ENCODE measurements around the gene DOCK3.
A peak's percentile ranks its signal among the peaks of the same experiment; 100 is the strongest.

DOCK3 gene

DNA sequence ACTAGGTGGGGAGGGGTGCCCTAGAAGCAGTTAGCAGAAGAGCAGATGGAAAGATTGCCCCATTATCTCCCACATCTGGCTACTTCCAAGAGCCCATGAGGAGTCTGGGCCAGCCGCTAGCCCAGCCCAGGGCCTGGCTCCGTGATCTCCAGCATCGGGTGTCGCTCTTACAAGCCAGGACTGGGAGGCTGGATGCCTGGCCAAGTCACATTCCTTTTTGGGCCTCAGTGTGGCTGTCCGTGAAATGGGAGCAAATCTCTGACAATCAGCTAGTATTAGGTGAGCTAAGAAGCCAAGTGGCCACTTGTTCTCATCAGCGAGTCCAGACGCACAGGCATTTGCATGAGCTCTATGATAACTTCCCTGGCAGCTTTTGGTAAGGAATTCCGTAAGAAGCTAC is 23.3 kb upstream of the DOCK3 start:
- H3K27ac ChIP-seq (ENCODE audit: low read length) = no peak overlapping the region
- H3K36me3 ChIP-seq (ENCODE audit: control insufficient read depth, insufficient read depth, low read length) = no peaks in the 10 kb centered on the region
- no peaks in the 10 kb centered on the region for H3K27me3 ChIP-seq (ENCODE audit: control insufficient read depth, insufficient read depth, low read length)
- no peak overlapping the region for H3K4me3 ChIP-seq (ENCODE audit: low read length)
- H3K4me1 ChIP-seq (ENCODE audit: control insufficient read depth, insufficient read depth, low read length) = peaks cover 6% of the 10 kb centered on the region; the same call in 1 of the 2 replicates
- WGBS (ENCODE audit: insufficient coverage, insufficient read length) = no CpG with 5 or more reads among the region's 8 CpGs
- no peak for DNase-seq (ENCODE audit: low read depth, low spot score)
- H3K9me3 ChIP-seq (ENCODE audit: control insufficient read depth, insufficient read depth, low read length) = no peaks in the 10 kb centered on the region

GRCh38 chr3:50651920-50652529 is 22.7 kb upstream of the DOCK3 start:
- whole genome bisulfite sequencing (ENCODE audit: insufficient coverage, insufficient read length) = no CpG with 5 or more reads among the region's 7 CpGs
- Histone ChIP-seq H3K27me3 (ENCODE audit: control insufficient read depth, insufficient read depth, low read length) (no peaks in the 10 kb centered on the region), H3K4me1 (ENCODE audit: control insufficient read depth, insufficient read depth, low read length) (peaks cover 6% of the 10 kb centered on the region; the same call in 1 of the 2 replicates), H3K4me3 (ENCODE audit: low read length) (no peak overlapping the region), H3K27ac (ENCODE audit: low read length) (no peak overlapping the region), H3K36me3 (ENCODE audit: control insufficient read depth, insufficient read depth, low read length) (no peaks in the 10 kb centered on the region), H3K9me3 (ENCODE audit: control insufficient read depth, insufficient read depth, low read length) (no peaks in the 10 kb centered on the region)
- no peak for DNase-seq (ENCODE audit: low read depth, low spot score)

GRCh38 chr3:50652709-50653108 is 22.0 kb upstream of the DOCK3 start:
- Histone ChIP-seq H3K27me3 (ENCODE audit: control insufficient read depth, insufficient read depth, low read length) (no peaks in the 10 kb centered on the region), H3K9me3 (ENCODE audit: control insufficient read depth, insufficient read depth, low read length) (no peaks in the 10 kb centered on the region), H3K27ac (ENCODE audit: low read length) (no peak overlapping the region), H3K36me3 (ENCODE audit: control insufficient read depth, insufficient read depth, low read length) (no peaks in the 10 kb centered on the region), H3K4me1 (ENCODE audit: control insufficient read depth, insufficient read depth, low read length) (peaks cover 6% of the 10 kb centered on the region; the same call in 1 of the 2 replicates), H3K4me3 (ENCODE audit: low read length) (no peak overlapping the region)
- peak; percentile 47 for DNase-seq (ENCODE audit: low read depth, low spot score)
- no CpG with 5 or more reads among the region's 2 CpGs for WGBS (ENCODE audit: insufficient coverage, insufficient read length)

- Histone ChIP-seq H3K9me3 (ENCODE audit: control insufficient read depth, insufficient read depth, low read length) (no peaks in the 10 kb centered on the region), H3K36me3 (ENCODE audit: control insufficient read depth, insufficient read depth, low read length) (no peaks in the 10 kb centered on the region), H3K4me3 (ENCODE audit: low read length) (no peak overlapping the region), H3K27ac (ENCODE audit: low read length) (no peak overlapping the region), H3K27me3 (ENCODE audit: control insufficient read depth, insufficient read depth, low read length) (no peaks in the 10 kb centered on the region), H3K4me1 (ENCODE audit: control insufficient read depth, insufficient read depth, low read length) (peaks cover 6% of the 10 kb centered on the region; the same call in 1 of the 2 replicates)
- no CpG with 5 or more reads among the region's 3 CpGs for WGBS (ENCODE audit: insufficient coverage, insufficient read length)
- no peak for DNase-seq (ENCODE audit: low read depth, low spot score)
These were observed 20.7 kb upstream of the DOCK3 start for GRCh38 chr3:50653937-50654595.

- no peaks in the 10 kb centered on the region for H3K36me3 ChIP-seq (ENCODE audit: control insufficient read depth, insufficient read depth, low read length)
- 0 out of 2 replicates have a peak, but pooled peaks cover 5% of the 10 kb centered on the region for H3K4me1 ChIP-seq (ENCODE audit: control insufficient read depth, insufficient read depth, low read length)
- H3K9me3 ChIP-seq (ENCODE audit: control insufficient read depth, insufficient read depth, low read length) = no peaks in the 10 kb centered on the region
- no peak overlapping the region for H3K27ac ChIP-seq (ENCODE audit: low read length)
- no peaks in the 10 kb centered on the region for H3K27me3 ChIP-seq (ENCODE audit: control insufficient read depth, insufficient read depth, low read length)
- no peak overlapping the region for H3K4me3 ChIP-seq (ENCODE audit: low read length)
- WGBS (ENCODE audit: insufficient coverage, insufficient read length) = no CpG with 5 or more reads among the region's 3 CpGs
- DNase-seq (ENCODE audit: low read depth, low spot score) = no peak
These were observed 19.5 kb upstream of the DOCK3 start for GRCh38 chr3:50655009-50655830.

DNA sequence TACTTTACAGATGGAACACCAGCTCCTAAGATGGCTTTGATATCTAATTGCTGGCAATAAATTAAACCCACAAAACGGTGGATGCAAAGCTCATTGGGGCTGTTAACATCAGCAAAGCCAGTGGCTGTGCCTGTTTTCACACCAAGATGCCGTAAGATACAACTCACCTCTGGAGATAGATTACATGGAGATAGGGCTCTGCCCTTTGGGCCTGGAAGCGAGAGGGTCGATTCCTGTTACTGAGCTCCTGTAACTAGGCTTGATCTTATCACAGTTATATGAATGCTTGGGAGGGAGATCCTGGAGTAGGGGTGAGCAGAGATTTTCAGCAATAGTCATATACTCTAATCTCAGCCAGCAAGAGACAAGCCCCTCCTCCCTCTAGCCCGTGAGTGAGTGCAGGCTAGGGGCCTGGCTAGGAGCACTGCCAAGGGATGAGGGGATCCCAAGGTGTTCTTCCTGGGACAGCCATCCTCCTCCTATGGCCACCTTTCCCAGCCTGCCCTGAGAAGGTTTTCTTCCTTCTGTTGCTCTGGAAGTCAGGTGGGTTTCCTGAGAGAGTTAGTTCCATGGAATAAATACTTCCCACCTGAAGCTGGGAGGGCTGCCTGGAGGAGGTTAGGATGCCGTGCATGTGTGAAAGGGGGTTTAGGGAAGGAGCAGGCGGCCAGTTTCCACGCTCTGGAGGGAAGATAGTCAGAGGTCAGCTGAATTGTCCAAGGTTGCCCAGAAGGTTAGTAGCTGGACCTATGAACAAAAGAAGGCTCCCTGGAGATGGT is 18.1 kb upstream of the DOCK3 start:
- H3K27ac ChIP-seq (ENCODE audit: low read length) = no peak overlapping the region
- no CpG with 5 or more reads among the region's 8 CpGs for WGBS (ENCODE audit: insufficient coverage, insufficient read length)
- H3K27me3 ChIP-seq (ENCODE audit: control insufficient read depth, insufficient read depth, low read length) = no peaks in the 10 kb centered on the region
- H3K4me3 ChIP-seq (ENCODE audit: low read length) = no peak overlapping the region
- 0 out of 2 replicates have a peak, but pooled peaks cover 5% of the 10 kb centered on the region for H3K4me1 ChIP-seq (ENCODE audit: control insufficient read depth, insufficient read depth, low read length)
- H3K36me3 ChIP-seq (ENCODE audit: control insufficient read depth, insufficient read depth, low read length) = no peaks in the 10 kb centered on the region
- no peak for DNase-seq (ENCODE audit: low read depth, low spot score)
- H3K9me3 ChIP-seq (ENCODE audit: control insufficient read depth, insufficient read depth, low read length) = no peaks in the 10 kb centered on the region

DNA sequence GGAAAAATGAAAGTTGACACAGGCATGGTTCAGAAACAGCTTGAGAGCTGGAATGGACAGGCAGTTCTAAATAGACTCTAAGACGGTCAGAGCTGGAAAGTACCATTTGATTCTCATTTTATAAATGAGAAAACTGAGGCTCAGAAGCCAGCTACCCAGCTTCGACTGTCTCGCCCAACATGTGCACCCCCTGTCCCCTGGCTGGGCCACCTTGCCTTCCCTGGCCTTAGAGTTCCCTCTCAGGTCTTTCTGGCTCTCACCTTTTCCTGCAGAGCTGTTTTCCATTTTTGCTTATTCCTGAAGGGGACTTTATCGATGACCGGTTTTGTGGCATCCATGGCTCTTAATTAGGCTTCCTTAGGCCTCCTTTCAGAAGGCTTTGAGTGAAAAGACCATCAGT is 17.3 kb upstream of the DOCK3 start:
- Histone ChIP-seq H3K27ac (ENCODE audit: low read length) (no peak overlapping the region), H3K4me1 (ENCODE audit: control insufficient read depth, insufficient read depth, low read length) (no peaks in the 10 kb centered on the region), H3K9me3 (ENCODE audit: control insufficient read depth, insufficient read depth, low read length) (no peaks in the 10 kb centered on the region), H3K36me3 (ENCODE audit: control insufficient read depth, insufficient read depth, low read length) (no peaks in the 10 kb centered on the region), H3K27me3 (ENCODE audit: control insufficient read depth, insufficient read depth, low read length) (no peaks in the 10 kb centered on the region), H3K4me3 (ENCODE audit: low read length) (no peak overlapping the region)
- WGBS (ENCODE audit: insufficient coverage, insufficient read length) = no CpG with 5 or more reads among the region's 5 CpGs
- no peak for DNase-seq (ENCODE audit: low read depth, low spot score)

GRCh38 chr3:50657816-50658215 is 16.9 kb upstream of the DOCK3 start:
- DNase-seq (ENCODE audit: low read depth, low spot score) = no peak
- WGBS (ENCODE audit: insufficient coverage, insufficient read length) = no CpG with 5 or more reads among the region's 3 CpGs

DNA sequence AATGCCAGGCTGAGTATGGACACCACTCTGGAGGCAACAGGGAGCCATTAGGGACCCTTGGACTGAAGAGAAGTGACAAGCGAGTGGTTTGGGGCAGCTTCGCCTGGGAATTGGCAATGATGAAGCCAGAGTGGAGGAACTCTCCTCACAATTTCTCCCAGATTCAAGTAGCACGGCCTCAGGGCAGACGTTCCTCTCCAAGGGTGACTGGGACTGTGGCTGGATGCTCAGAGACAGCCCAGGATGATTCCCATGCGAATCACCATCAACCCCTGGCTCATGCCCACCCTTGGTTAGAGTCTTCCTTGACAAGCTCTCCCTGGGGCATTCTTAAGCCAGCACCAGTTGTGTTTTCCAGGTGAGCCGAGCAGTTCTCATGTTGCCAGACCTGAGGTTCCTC is 16.3 kb upstream of the DOCK3 start:
- Histone ChIP-seq H3K27me3 (ENCODE audit: control insufficient read depth, insufficient read depth, low read length) (no peaks in the 10 kb centered on the region), H3K36me3 (ENCODE audit: control insufficient read depth, insufficient read depth, low read length) (no peaks in the 10 kb centered on the region), H3K27ac (ENCODE audit: low read length) (no peak overlapping the region), H3K4me3 (ENCODE audit: low read length) (no peak overlapping the region), H3K4me1 (ENCODE audit: control insufficient read depth, insufficient read depth, low read length) (no peaks in the 10 kb centered on the region), H3K9me3 (ENCODE audit: control insufficient read depth, insufficient read depth, low read length) (no peaks in the 10 kb centered on the region)
- WGBS (ENCODE audit: insufficient coverage, insufficient read length) = no CpG with 5 or more reads among the region's 6 CpGs
- DNase-seq (ENCODE audit: low read depth, low spot score) = no peak

More at GRCh38 chr3:50657816-50658215, 16.9 kb upstream of the DOCK3 start:
- no peaks in the 10 kb centered on the region for H3K36me3 ChIP-seq (ENCODE audit: control insufficient read depth, insufficient read depth, low read length)
- no peak overlapping the region for H3K27ac ChIP-seq (ENCODE audit: low read length)
- H3K9me3 ChIP-seq (ENCODE audit: control insufficient read depth, insufficient read depth, low read length) = no peaks in the 10 kb centered on the region
- no peaks in the 10 kb centered on the region for H3K27me3 ChIP-seq (ENCODE audit: control insufficient read depth, insufficient read depth, low read length)
- H3K4me1 ChIP-seq (ENCODE audit: control insufficient read depth, insufficient read depth, low read length) = no peaks in the 10 kb centered on the region
- H3K4me3 ChIP-seq (ENCODE audit: low read length) = no peak overlapping the region

DNA sequence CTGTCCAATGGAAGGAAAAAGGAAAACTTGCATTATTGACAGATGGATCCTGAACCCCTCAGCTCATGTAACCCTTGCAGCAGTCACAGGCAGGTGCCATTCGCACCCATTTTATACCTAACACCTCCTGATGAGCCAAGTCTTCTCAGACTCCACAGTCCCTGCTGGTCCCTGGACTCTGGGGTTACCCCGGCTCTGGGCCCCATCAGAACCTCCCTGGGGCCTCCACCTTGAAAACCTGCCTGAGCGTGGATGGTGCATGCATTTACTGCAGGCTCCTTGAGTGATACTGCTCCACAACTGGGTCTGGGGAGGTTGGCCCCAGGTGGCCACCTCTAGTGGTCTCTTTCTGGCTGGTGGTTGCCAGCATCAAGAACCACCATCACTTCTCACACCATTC is 15.9 kb upstream of the DOCK3 start:
- Histone ChIP-seq H3K27ac (ENCODE audit: low read length) (no peak overlapping the region), H3K36me3 (ENCODE audit: control insufficient read depth, insufficient read depth, low read length) (no peaks in the 10 kb centered on the region), H3K9me3 (ENCODE audit: control insufficient read depth, insufficient read depth, low read length) (no peaks in the 10 kb centered on the region), H3K4me3 (ENCODE audit: low read length) (no peak overlapping the region), H3K27me3 (ENCODE audit: control insufficient read depth, insufficient read depth, low read length) (no peaks in the 10 kb centered on the region), H3K4me1 (ENCODE audit: control insufficient read depth, insufficient read depth, low read length) (no peaks in the 10 kb centered on the region)
- WGBS (ENCODE audit: insufficient coverage, insufficient read length) = no CpG with 5 or more reads among the region's 3 CpGs
- no peak for DNase-seq (ENCODE audit: low read depth, low spot score)

Data from iPS DF 6.9 (cell line).